ENCODE measurements around the gene SLC6A6.

Gene SLC6A6

DNA sequence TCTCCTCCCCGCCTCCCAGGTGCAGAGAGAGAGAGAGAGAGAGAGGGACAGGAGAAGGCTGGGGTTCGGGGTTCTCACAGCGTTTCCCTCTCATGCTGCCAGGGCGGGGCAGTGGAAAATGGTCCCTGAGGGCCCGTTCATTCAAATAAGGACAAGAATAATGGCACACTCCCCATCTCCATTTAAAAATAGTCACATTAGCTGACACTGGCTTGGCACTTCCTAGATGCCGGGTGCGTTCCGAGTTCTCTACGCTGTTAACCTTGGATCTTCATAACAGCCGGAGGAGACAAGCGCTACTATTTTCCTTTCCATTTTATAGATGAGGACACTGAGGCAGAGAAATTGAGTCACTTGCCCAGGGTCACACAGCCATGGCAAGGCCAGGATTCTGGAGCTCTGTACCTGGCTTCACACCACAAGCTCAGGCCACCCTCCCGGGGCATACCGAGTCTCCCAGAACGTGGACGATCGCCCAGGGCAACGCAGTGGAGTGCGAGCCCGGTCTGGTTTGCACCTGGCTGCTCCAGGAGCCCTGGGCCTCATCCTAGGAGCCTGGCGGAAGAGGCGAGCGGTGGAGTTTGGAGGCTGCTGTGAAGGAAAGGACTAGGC, 608 bp upstream of the SLC6A6 start:
- TF ChIP-seq, protein P1, sequence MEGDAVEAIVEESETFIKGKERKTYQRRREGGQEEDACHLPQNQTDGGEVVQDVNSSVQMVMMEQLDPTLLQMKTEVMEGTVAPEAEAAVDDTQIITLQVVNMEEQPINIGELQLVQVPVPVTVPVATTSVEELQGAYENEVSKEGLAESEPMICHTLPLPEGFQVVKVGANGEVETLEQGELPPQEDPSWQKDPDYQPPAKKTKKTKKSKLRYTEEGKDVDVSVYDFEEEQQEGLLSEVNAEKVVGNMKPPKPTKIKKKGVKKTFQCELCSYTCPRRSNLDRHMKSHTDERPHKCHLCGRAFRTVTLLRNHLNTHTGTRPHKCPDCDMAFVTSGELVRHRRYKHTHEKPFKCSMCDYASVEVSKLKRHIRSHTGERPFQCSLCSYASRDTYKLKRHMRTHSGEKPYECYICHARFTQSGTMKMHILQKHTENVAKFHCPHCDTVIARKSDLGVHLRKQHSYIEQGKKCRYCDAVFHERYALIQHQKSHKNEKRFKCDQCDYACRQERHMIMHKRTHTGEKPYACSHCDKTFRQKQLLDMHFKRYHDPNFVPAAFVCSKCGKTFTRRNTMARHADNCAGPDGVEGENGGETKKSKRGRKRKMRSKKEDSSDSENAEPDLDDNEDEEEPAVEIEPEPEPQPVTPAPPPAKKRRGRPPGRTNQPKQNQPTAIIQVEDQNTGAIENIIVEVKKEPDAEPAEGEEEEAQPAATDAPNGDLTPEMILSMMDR (IDR thresholded peaks at IDR 0.05), result no peak
- H3K27ac ChIP-seq, result peak overlapping the region; percentile 99
- peak overlapping the region; percentile 99 to 100 for H3K4me3 ChIP-seq (ENCODE audit: low read depth in 1 of 2, low read length in 1 of 2)
- H3K9me3 ChIP-seq, result no peaks in the 10 kb centered on the region
- peaks cover 81 to 84% of the 10 kb centered on the region in 2 experiments for H3K4me1 ChIP-seq (ENCODE audit: control insufficient read depth in 1 of 2, insufficient read depth in 1 of 2, low read depth in 1 of 2, low read length in 1 of 2)
- H3K36me3 ChIP-seq, result peaks cover 18% of the 10 kb centered on the region
- no peaks in the 10 kb centered on the region for H3K27me3 ChIP-seq

DNA sequence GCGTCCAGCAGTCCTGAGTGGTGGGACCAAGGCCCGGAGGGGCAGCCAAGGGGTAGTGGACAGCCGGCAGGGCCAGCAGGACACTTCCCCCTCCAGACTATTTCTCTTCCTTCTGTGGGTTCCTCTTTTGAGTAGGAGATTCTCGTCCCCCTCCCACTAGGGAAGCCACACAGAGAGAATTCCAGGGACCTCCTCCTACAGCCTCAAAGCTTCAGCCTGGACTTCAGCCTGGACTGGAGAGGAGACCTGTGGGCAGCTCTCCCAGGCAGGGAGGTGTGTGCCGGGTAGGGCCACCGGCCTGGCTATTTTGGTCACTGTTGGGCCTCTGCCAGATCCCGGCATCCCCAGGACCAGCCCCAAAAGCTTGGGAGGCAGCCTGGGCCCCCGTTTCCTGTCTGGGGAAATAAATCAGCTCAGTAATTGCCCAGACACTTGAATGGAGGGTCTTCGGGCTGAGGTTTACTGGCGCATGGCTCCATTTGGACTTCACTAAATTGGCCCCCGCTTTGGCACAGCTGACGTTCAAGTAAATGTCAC, 1.3 kb downstream of the SLC6A6 start:
- Histone ChIP-seq H3K27ac (peak overlapping the region; percentile 99), H3K4me1 (ENCODE audit: control insufficient read depth in 1 of 2, insufficient read depth in 1 of 2, low read depth in 1 of 2, low read length in 1 of 2) (peaks cover 80 to 83% of the 10 kb centered on the region in 2 experiments), H3K36me3 (peaks cover 33% of the 10 kb centered on the region), H3K4me3 (ENCODE audit: low read depth in 1 of 2, low read length in 1 of 2) (peak overlapping the region; percentile 99 to 100), H3K9me3 (no peaks in the 10 kb centered on the region), H3K27me3 (no peaks in the 10 kb centered on the region)
- TF ChIP-seq, protein P1 (IDR thresholded peaks at IDR 0.05), result no peak

DNA sequence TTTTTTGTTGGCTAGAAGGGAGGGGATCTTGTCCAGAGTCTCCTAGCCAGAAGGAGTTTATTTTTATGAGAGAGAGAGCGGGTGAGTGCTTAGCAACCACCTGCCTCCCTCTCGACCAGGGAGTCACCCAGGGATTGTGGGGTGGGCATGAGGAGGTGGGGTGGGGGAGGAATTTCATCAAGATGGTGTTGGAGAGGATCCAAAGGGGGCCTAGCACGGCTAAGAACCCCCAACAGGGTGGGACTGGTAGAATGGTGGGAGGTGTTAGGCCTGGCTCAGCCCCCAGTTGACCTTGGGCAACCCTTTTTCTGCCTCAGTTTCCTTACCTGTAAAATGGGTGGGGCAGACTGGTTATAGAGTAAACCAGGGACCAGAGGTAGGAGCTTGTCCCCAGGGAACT, 1.8 kb downstream of the SLC6A6 start:
- Histone ChIP-seq H3K4me1 (ENCODE audit: control insufficient read depth in 1 of 2, insufficient read depth in 1 of 2, low read depth in 1 of 2, low read length in 1 of 2) (peaks cover 80 to 83% of the 10 kb centered on the region in 2 experiments), H3K9me3 (no peaks in the 10 kb centered on the region), H3K27me3 (no peaks in the 10 kb centered on the region), H3K4me3 (ENCODE audit: low read depth in 1 of 2, low read length in 1 of 2) (peak overlapping the region; percentile 99 to 100), H3K36me3 (peaks cover 37% of the 10 kb centered on the region), H3K27ac (peak overlapping the region; percentile 99)
- TF ChIP-seq, protein P1 (IDR thresholded peaks at IDR 0.05), result no peak

DNA sequence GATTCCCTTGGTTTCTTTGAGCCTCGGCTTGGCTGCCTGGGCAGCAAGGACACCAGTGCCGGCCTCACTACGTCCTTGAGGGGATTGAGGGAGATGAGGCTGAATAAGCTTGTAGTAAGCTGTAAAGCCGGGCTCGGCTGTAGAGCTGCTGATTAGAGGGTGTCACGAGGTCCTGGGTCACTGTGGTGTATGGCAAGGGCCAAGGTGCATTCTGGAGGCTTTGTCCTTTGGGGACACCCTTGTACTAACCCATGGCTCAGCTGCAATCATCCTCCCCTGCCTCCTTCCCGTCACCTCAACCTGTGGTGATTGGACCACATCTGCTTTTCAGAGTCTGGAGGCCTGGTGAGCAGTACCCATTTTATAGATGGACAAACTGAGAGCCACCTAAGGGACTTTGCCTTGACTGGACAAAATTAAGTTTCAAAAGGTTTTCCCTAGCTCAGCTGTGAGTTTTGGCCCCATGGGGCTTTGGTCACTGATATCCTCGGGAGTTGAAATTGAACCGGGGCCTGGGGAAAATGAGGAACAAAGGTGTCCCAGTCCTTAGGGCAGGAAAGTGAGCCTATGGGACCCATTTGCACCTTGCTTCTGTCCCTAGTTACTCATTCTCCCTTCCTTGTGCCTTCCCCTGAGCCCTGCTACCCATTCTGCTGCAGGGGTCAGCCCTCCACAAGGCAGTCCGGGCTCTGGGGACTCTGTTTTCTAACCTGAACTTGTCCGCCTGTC, 2.4 kb downstream of the SLC6A6 start:
- H3K4me3 ChIP-seq (ENCODE audit: low read depth in 1 of 2, low read length in 1 of 2), result peak overlapping the region; percentile 99 to 100

DNA sequence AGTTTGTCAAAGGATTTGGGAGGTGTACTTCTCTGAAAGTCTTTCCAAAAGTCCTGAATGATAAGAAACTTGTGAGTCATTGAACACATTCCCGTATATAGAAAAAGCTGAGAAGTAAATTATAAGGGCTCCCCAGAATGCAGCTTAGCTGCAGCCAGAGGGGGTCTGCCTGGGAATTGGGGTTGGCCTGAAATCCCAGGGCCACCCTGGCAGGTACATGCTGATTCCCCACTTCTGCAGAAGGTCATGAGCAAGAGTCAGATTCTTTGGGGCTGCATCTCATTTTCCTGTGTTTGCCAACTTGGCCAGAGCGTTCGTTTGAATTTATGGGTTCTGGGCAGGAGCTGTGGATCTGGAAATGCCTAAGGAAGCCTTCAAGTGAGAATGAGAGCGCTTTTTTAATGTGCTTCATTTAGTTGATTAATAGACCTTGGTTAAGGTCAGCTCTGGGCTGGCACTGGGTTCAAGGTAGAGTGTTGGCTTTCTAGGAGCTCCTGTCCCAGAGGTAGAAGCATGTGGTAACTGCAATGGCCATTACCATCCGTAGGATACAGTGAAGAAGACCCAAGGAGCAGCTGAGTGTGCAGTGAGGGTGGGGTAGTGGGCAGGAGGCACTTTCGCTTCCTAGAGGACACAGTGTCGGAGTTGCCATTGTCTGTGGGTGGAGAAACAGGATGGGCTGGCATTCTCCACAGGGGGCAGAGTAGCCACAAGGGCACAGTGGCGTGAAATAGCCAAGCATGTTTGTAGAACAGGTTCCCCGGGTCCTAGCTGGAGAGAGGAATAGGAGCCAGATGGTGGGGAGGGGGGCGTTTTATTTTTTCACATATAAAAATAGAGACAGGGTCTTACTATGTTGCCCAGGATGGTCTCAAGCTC, 3.2 kb downstream of the SLC6A6 start:
- H3K36me3 ChIP-seq, result peaks cover 44% of the 10 kb centered on the region
- peak overlapping the region; percentile 99 to 100 for H3K4me3 ChIP-seq (ENCODE audit: low read depth in 1 of 2, low read length in 1 of 2)
- no peaks in the 10 kb centered on the region for H3K27me3 ChIP-seq
- TF ChIP-seq, protein P1 (IDR thresholded peaks at IDR 0.05), result no peak
- peaks cover 80 to 83% of the 10 kb centered on the region in 2 experiments for H3K4me1 ChIP-seq (ENCODE audit: control insufficient read depth in 1 of 2, insufficient read depth in 1 of 2, low read depth in 1 of 2, low read length in 1 of 2)
- H3K9me3 ChIP-seq, result no peaks in the 10 kb centered on the region
- peak overlapping the region; percentile 99 for H3K27ac ChIP-seq

More for the DNA sequence above, 2.4 kb downstream of the SLC6A6 start:
- TF ChIP-seq, protein P1 (IDR thresholded peaks at IDR 0.05), result no peak
- Histone ChIP-seq H3K4me1 (ENCODE audit: control insufficient read depth in 1 of 2, insufficient read depth in 1 of 2, low read depth in 1 of 2, low read length in 1 of 2) (peaks cover 80 to 83% of the 10 kb centered on the region in 2 experiments), H3K9me3 (no peaks in the 10 kb centered on the region), H3K27me3 (no peaks in the 10 kb centered on the region), H3K36me3 (peaks cover 43% of the 10 kb centered on the region), H3K27ac (peak overlapping the region; percentile 99)

All from neutrophil (primary cell).